Measurements from ENCODE around the gene ACTMAP.

GRCh38 chr19:40693150-40693788 lies 57.0 kb downstream of the ACTMAP start:
- TF ChIP-seq, protein P1, sequence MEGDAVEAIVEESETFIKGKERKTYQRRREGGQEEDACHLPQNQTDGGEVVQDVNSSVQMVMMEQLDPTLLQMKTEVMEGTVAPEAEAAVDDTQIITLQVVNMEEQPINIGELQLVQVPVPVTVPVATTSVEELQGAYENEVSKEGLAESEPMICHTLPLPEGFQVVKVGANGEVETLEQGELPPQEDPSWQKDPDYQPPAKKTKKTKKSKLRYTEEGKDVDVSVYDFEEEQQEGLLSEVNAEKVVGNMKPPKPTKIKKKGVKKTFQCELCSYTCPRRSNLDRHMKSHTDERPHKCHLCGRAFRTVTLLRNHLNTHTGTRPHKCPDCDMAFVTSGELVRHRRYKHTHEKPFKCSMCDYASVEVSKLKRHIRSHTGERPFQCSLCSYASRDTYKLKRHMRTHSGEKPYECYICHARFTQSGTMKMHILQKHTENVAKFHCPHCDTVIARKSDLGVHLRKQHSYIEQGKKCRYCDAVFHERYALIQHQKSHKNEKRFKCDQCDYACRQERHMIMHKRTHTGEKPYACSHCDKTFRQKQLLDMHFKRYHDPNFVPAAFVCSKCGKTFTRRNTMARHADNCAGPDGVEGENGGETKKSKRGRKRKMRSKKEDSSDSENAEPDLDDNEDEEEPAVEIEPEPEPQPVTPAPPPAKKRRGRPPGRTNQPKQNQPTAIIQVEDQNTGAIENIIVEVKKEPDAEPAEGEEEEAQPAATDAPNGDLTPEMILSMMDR (IDR thresholded peaks at IDR 0.05) = no peak
- TF ChIP-seq EP300 (IDR thresholded peaks at IDR 0.05) = no peak
